A549 (cell line): ENCODE results near the gene ITGA2B. TPM values are rescaled to one million over a fixed set of nuclear protein-coding genes. Genes with fewer than 3 reads are reported as not detected.

Experiments
- ATAC-seq, 2 experiments: fragments of 200-7000 bp in 1 of 2; fragments of >200 bp in 1 of 2; cut with Nextera tagmentation in 1 of 2; cut with Tn5 transposase in 1 of 2; 3 replicates each; pipeline versions ENCODE4 v1.8.0 to v1.9.1; 2018 to 2020; ENCODE audit warnings: mild to moderate bottlenecking in 1 of 2, moderate library complexity in 1 of 2
- CTCF ChIA-PET: fragments of 300-600 bp; sonication (Branson Sonifier 250); formaldehyde crosslinking; extraction: SDS; loops from one replicate; lab custom pipeline; 2021; ENCODE audit warnings: antibody characterized with exemption, inconsistent platforms; lab: Yijun Ruan, JAX
- POLR2A ChIA-PET: fragments of 350-600 bp; formaldehyde crosslinking; extraction: SDS; loops from one replicate; lab custom pipeline; 2021; ENCODE audit warnings: antibody characterized with exemption, inconsistent platforms; lab: Yijun Ruan, JAX
- DNase-seq, 2 experiments: peaks; one replicate each; pipeline versions ENCODE4 v3.0.0 to v3.0.0-alpha.2; 2011 to 2016; ENCODE audit warnings: low read depth in 1 of 2, low spot score in 1 of 2
- FAIRE-seq: peaks from 2 replicates; lab custom pipeline; 2011; peaks lifted over from hg19 to GRCh38; lab: Jason Lieb, UNC
- H3K27ac ChIP-seq, 2 experiments: fragments of >200 bp; sonication (Bioruptor Twin); formaldehyde crosslinking; 3 replicates each; pipeline ENCODE4 v1.5.1; 2016 to 2017
- H3K4me1 ChIP-seq: fragments of >200 bp; sonication (Bioruptor Twin); formaldehyde crosslinking; 3 replicates; pipeline ENCODE4 v1.6.1; 2016
- H3K4me2 ChIP-seq: fragments of >200 bp; sonication (Bioruptor Twin); formaldehyde crosslinking; 3 replicates; pipeline ENCODE4 v1.6.1; 2016
- H3K4me3 ChIP-seq: fragments of >200 bp; sonication (Bioruptor Twin); formaldehyde crosslinking; 3 replicates; pipeline ENCODE4 v1.5.1; 2016
- H3K9me3 ChIP-seq: fragments of >200 bp; sonication (Bioruptor Twin); formaldehyde crosslinking; 3 replicates; pipeline ENCODE4 v1.6.1; 2016
- BHLHE40 ChIP-seq: IDR thresholded peaks from 2 replicates; pipeline ENCODE4 v1.6.1; 2012; ENCODE audit warnings: low read depth, low read length, inconsistent platforms
- CBX2 ChIP-seq: fragments of 200-600 bp; sonication (generic); IDR thresholded peaks from 2 replicates; pipeline ENCODE4 v1.6.1; 2016; ENCODE audit warnings: low read depth, mild to moderate bottlenecking, borderline replicate concordance
- CBX8 ChIP-seq: fragments of 200-600 bp; sonication (generic); IDR thresholded peaks from 2 replicates; pipeline ENCODE4 v1.6.1; 2016
- CHD2 ChIP-seq: fragments of 150-350 bp; IDR thresholded peaks from 2 replicates; pipeline ENCODE4 v1.6.1; 2014; ENCODE audit warnings: low read length; ENCODE audit not compliant: partially characterized antibody
- CHD4 ChIP-seq: fragments of 200-600 bp; sonication (generic); IDR thresholded peaks from 2 replicates; pipeline ENCODE4 v1.6.1; 2016; ENCODE audit warnings: antibody characterized with exemption, mild to moderate bottlenecking, borderline replicate concordance
- CTCF ChIP-seq: fragments of >200 bp; sonication (Bioruptor Twin); formaldehyde crosslinking; IDR thresholded peaks from 3 replicates; pipeline ENCODE4 v1.5.1; 2016
- E2F6 ChIP-seq: IDR thresholded peaks from 2 replicates; pipeline ENCODE4 v1.6.1; 2012; ENCODE audit warnings: low read depth, borderline replicate concordance
- EHF ChIP-seq: fragments of 250-450 bp; sonication (Bioruptor Pico); IDR thresholded peaks from 2 replicates; pipeline ENCODE4 v1.5.0; 2020; ENCODE audit warnings: mild to moderate bottlenecking
- EP300 ChIP-seq, 2 experiments: fragments of >200 bp; sonication (Bioruptor Twin); formaldehyde crosslinking; IDR thresholded peaks; 2 replicates in 1 of 2; 3 replicates in 1 of 2; pipeline ENCODE4 v1.6.1; 2016 to 2017
- ESRRA ChIP-seq: fragments of 150-350 bp; IDR thresholded peaks from 2 replicates; pipeline ENCODE4 v1.6.1; 2014; ENCODE audit warnings: mild to moderate bottlenecking, low read length, borderline replicate concordance
- FOXS1 ChIP-seq: fragments of 250-450 bp; sonication (Bioruptor Pico); IDR thresholded peaks from 2 replicates; pipeline ENCODE4 v1.5.0; 2020; ENCODE audit warnings: mild to moderate bottlenecking, moderate library complexity
- GATA3 ChIP-seq: IDR thresholded peaks from 2 replicates; pipeline ENCODE4 v1.6.1; 2012; ENCODE audit warnings: borderline replicate concordance
- HEYL ChIP-seq: fragments of 250-450 bp; sonication (Bioruptor Pico); IDR thresholded peaks from 2 replicates; pipeline ENCODE4 v1.8.0; 2021; ENCODE audit warnings: mild to moderate bottlenecking, moderate library complexity
- HMGXB4 ChIP-seq: fragments of 250-450 bp; sonication (Bioruptor Pico); IDR thresholded peaks from 2 replicates; pipeline ENCODE4 v1.5.0; 2021; ENCODE audit warnings: mild to moderate bottlenecking, moderate library complexity, borderline replicate concordance
- HOXA7 ChIP-seq: fragments of 250-450 bp; sonication (Bioruptor Pico); IDR thresholded peaks from 2 replicates; pipeline ENCODE4 v1.5.0; 2020; ENCODE audit warnings: mild to moderate bottlenecking, moderate library complexity
- HOXB13 ChIP-seq: fragments of 250-450 bp; sonication (Bioruptor Pico); IDR thresholded peaks from 2 replicates; pipeline ENCODE4 v1.5.0; 2020; ENCODE audit warnings: low read depth, mild to moderate bottlenecking, moderate library complexity
- JUN ChIP-seq, 2 experiments: fragments of >200 bp; sonication (Bioruptor Twin); formaldehyde crosslinking; IDR thresholded peaks; 2 replicates in 1 of 2; 3 replicates in 1 of 2; pipeline ENCODE4 v1.6.1; 2016 to 2017
- JUNB ChIP-seq: fragments of >200 bp; sonication (Bioruptor Twin); formaldehyde crosslinking; IDR thresholded peaks from 2 replicates; pipeline ENCODE4 v1.6.1; 2016
- KDM1A ChIP-seq: fragments of 200-600 bp; sonication (generic); IDR thresholded peaks from 2 replicates; pipeline ENCODE4 v1.6.1; 2016; ENCODE audit warnings: low read depth, mild to moderate bottlenecking
- MYC ChIP-seq: IDR thresholded peaks from 2 replicates; pipeline ENCODE4 v1.6.1; 2012; ENCODE audit warnings: mild to moderate bottlenecking, inconsistent platforms, low read length, improper control_type of control experiment, borderline replicate concordance
- NPAS2 ChIP-seq: fragments of 250-450 bp; sonication (Bioruptor Pico); IDR thresholded peaks from 2 replicates; pipeline ENCODE4 v1.8.0; 2022; ENCODE audit warnings: mild to moderate bottlenecking, moderate library complexity, borderline replicate concordance
- PHF8 ChIP-seq: fragments of 200-600 bp; sonication (generic); IDR thresholded peaks from 2 replicates; pipeline ENCODE4 v1.6.1; 2016; ENCODE audit warnings: low read depth, mild to moderate bottlenecking, antibody characterized with exemption, moderate library complexity, borderline replicate concordance
- RARB ChIP-seq: fragments of 250-450 bp; sonication (Bioruptor Pico); IDR thresholded peaks from 2 replicates; pipeline ENCODE4 v1.8.0; 2021; ENCODE audit warnings: mild to moderate bottlenecking, moderate library complexity
- RFX5 ChIP-seq: fragments of 450-650 bp; IDR thresholded peaks from 2 replicates; pipeline ENCODE4 v1.7.1; 2014; ENCODE audit warnings: antibody characterized with exemption, mild to moderate bottlenecking, moderate library complexity
- RNF2 ChIP-seq: fragments of 200-600 bp; sonication (generic); IDR thresholded peaks from 2 replicates; pipeline ENCODE4 v1.6.1; 2016; ENCODE audit warnings: low read depth, mild to moderate bottlenecking, antibody characterized with exemption, moderate library complexity, borderline replicate concordance
- SMC3 ChIP-seq: fragments of >200 bp; sonication (Bioruptor Twin); formaldehyde crosslinking; IDR thresholded peaks from 3 replicates; pipeline ENCODE4 v1.6.1; 2018; ENCODE audit warnings: inconsistent platforms
- SREBF2 ChIP-seq: fragments of 450-650 bp; IDR thresholded peaks from 2 replicates; pipeline ENCODE4 v1.6.1; 2014; ENCODE audit warnings: mild to moderate bottlenecking, moderate library complexity
- TFCP2L1 ChIP-seq: fragments of 250-450 bp; sonication (Bioruptor Pico); IDR thresholded peaks from 2 replicates; pipeline ENCODE4 v1.5.0; 2021; ENCODE audit warnings: mild to moderate bottlenecking
- USF2 ChIP-seq: fragments of 450-650 bp; IDR thresholded peaks from 2 replicates; pipeline ENCODE4 v1.6.1; 2014; ENCODE audit warnings: antibody characterized with exemption
- ZNF302 ChIP-seq: fragments of 250-450 bp; sonication (Bioruptor Pico); IDR thresholded peaks from 2 replicates; pipeline ENCODE4 v1.9.0; 2021; ENCODE audit warnings: inconsistent platforms, mild to moderate bottlenecking, moderate library complexity
- WGBS: methylation state at CpG from one replicate; pipeline ENCODE4 v1.1.6; 2017; ENCODE audit errors: missing lambda C conversion rate; 5-methylcytosine and 5-hydroxymethylcytosine counted together
- polyA plus RNA-seq, 4 experiments: library from polyadenylated mRNA; depleted of rRNA in 3 of 4; stranded (reverse); fragments of >200 nt; fragmentation: RNase III in 1 of 4; extraction: RNeasy Plus Mini Kit Qiagen cat#74134 plus additional on column Dnase treatment in 1 of 4; gene quantifications; 2 replicates in 3 of 4; 3 replicates in 1 of 4; pipeline ENCODE4 v1.2.3, GENCODE V29; 2011 to 2017
- TF ChIP-seq, protein P1 (sequence below): fragments of 150-350 bp; IDR thresholded peaks from 2 replicates; pipeline ENCODE4 v1.6.1; 2014; ENCODE audit warnings: low read depth, mild to moderate bottlenecking, low read length

Gene ITGA2B
- polyA plus RNA-seq, 2 of the 4 experiments (the other 2 are of a cell fraction): 1.3 to 4.1 TPM

- TF ChIP-seq CHD4: peak; percentile 73; the same call in 1 of the 2 replicates
- peak in 1 of 2 experiments; percentile 87; a peak in 3 of 5 replicates for TF ChIP-seq JUN (IDR thresholded peaks at IDR 0.05)
- TF ChIP-seq RFX5: no peak
- peak; percentile 32; the same call in 1 of the 3 replicates for TF ChIP-seq SMC3
- no peak for TF ChIP-seq CBX2
- no peak for TF ChIP-seq PHF8
- peak; percentile 73 for TF ChIP-seq USF2
- no peak; the same call in 1 of the 2 replicates for TF ChIP-seq GATA3
- peak; percentile 88 for TF ChIP-seq E2F6
- TF ChIP-seq CBX8: no peak
- TF ChIP-seq HOXB13: no peak
- TF ChIP-seq, all 56 proteins: peak for 14
Measured at GRCh38 chr17:44326861-44327444, 62.5 kb downstream of the ITGA2B start (continued).

DNA sequence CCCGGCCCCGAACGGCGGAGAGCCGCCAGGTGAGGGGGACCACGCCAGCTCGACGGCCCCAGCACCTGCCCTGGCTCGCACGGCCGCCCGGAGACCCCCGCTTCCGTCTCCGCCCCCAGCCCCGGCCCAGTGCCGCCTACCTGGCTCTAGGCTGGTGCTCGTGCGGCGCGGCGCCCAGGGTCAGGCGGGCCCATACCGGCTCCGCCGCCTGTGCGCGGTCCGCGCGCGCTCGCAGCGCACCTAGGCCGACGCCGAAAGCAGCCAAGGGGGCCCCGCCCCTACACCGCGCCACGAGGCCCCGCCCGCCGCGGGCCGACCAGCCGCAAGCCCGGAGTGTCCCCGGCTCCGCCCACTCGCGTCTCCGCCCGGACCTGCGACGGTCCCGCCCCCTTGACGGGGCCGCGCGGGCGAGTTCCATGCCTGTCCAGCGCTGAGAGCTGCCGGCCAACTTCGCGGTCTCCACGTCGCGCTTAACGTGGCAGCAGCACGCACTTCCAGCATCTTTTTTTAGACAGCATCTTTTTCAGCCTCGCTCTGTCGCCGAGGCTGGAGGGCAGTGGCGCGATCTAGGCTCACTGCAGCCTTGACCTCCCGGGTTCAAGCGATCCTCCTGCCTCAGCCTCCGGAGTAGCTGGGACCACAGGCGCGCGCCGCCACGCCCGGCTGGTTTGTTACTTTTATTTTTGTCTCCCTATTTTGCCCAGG is 64.7 kb downstream of the ITGA2B start, which contains the start of gene SLC25A39:
Gene SLC25A39, minus strand, starts transcription at position 253 of the 705 bp plus-strand sequence. CDS start 1,261 bp downstream, outside the sequence.
- DNase-seq: peak; percentile 76 to 97
- peak within 1 kb of the TSS; percentile 85 for H3K4me2 ChIP-seq
- ChIA-PET CTCF (interaction anchor here (0.7 to 14.1 kb wide), 10 partner anchors 8 to 138 kb away, joined by 3 to 159 read pairs (median 4); partner anchors contain the start of genes FAM171A2 and TMUB2), POLR2A (interaction anchor here (0.6 to 2.1 kb wide), 6 partner anchors 9 to 105 kb away, joined by 3 to 9 read pairs (median 4); partner anchors contain the start of gene UBTF)
- peaks cover 17% of the 10 kb centered on the region for H3K4me1 ChIP-seq
- peak; percentile 63 to 79 for ATAC-seq
- no peak for FAIRE-seq
- no peaks in the 10 kb centered on the region for H3K9me3 ChIP-seq
- under 1% methylated on average over 36 of the region's 85 CpGs for WGBS
- peak within 1 kb of the TSS; percentile 93 for H3K27ac ChIP-seq
- H3K4me3 ChIP-seq: peak within 1 kb of the TSS; percentile 98
- TF ChIP-seq ESRRA: no peak
- TF ChIP-seq SMC3: peak; percentile 30; the same call in 2 of the 3 replicates
- peak; percentile 82 for TF ChIP-seq MYC
- TF ChIP-seq HEYL: no peak
- no peak for TF ChIP-seq JUNB
- TF ChIP-seq RNF2: no peak; the same call in 1 of the 2 replicates
- TF ChIP-seq GATA3: no peak; the same call in 1 of the 2 replicates
- peak; percentile 90 for TF ChIP-seq KDM1A
- TF ChIP-seq SREBF2: no peak
- TF ChIP-seq BHLHE40: no peak
- no peak for TF ChIP-seq HMGXB4
- no peak for TF ChIP-seq CBX8
- TF ChIP-seq CTCF: no peak
- no peak for TF ChIP-seq RARB
- TF ChIP-seq ZNF302 (CRISPR knock-in tag): no peak
- no peak for TF ChIP-seq TFCP2L1 (CRISPR knock-in tag)
- TF ChIP-seq, protein P1, sequence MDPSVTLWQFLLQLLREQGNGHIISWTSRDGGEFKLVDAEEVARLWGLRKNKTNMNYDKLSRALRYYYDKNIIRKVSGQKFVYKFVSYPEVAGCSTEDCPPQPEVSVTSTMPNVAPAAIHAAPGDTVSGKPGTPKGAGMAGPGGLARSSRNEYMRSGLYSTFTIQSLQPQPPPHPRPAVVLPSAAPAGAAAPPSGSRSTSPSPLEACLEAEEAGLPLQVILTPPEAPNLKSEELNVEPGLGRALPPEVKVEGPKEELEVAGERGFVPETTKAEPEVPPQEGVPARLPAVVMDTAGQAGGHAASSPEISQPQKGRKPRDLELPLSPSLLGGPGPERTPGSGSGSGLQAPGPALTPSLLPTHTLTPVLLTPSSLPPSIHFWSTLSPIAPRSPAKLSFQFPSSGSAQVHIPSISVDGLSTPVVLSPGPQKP: no peak
- TF ChIP-seq NPAS2 (CRISPR knock-in tag): peak; percentile 55; the same call in 1 of the 2 replicates
- TF ChIP-seq EHF (CRISPR knock-in tag): no peak
- TF ChIP-seq FOXS1: no peak
- no peak for TF ChIP-seq EP300 (IDR thresholded peaks at IDR 0.05)
- no peak for TF ChIP-seq HOXA7
- TF ChIP-seq E2F6: no peak
- TF ChIP-seq CHD2: no peak
